HL-60 (cell line): Measurements from ENCODE around the gene AMH.
A peak's percentile ranks its signal among the peaks of the same experiment; 100 is the strongest.
"Not testable (repeated sequence)": the region's sequence is repeated elsewhere in the genome, so short reads cannot be mapped to it uniquely, and the experiment has no call there.

Experiments used
- DNase-seq, 2 experiments: peaks; one replicate each; pipeline ENCODE4 v3.0.0-alpha.2; 2010 to 2020; ENCODE audit warnings: low read depth in 1 of 2, low spot score in 1 of 2
- H3K27ac ChIP-seq: fragments of 250-450 bp; sonication (Bioruptor Pico); replicated peaks from 2 replicates; pipeline ENCODE4 v1.5.1; 2020; ENCODE audit warnings: mild to moderate bottlenecking, moderate library complexity
- H3K27me3 ChIP-seq: fragments of 250-450 bp; sonication (Bioruptor Pico); 2 replicates; pipeline ENCODE4 v1.5.1; 2021; ENCODE audit warnings: mild to moderate bottlenecking, moderate library complexity; ENCODE audit not compliant: insufficient read depth, poor library complexity, severe bottlenecking
- H3K4me3 ChIP-seq: replicated peaks from 2 replicates; pipeline ENCODE4 v1.5.1; 2011; ENCODE audit warnings: mild to moderate bottlenecking, control low read depth, low read length; ENCODE audit not compliant: insufficient read depth
- CTCF ChIP-seq: IDR thresholded peaks from one replicate; pipeline ENCODE4 v1.5.1; 2011; ENCODE audit warnings: low read length, control low read depth, inconsistent platforms; ENCODE audit not compliant: insufficient read depth
- GABPA ChIP-seq: IDR thresholded peaks from 2 replicates; pipeline ENCODE4 v1.6.1; 2012; ENCODE audit warnings: low read depth
- POLR2AphosphoS5 ChIP-seq: IDR thresholded peaks from 2 replicates; pipeline ENCODE4 v1.6.1; 2012; ENCODE audit warnings: low read depth
- REST ChIP-seq: IDR thresholded peaks from 2 replicates; pipeline ENCODE4 v1.6.1; 2012; ENCODE audit warnings: low read depth; ENCODE audit not compliant: insufficient replicate concordance
- SPI1 ChIP-seq: IDR thresholded peaks from 2 replicates; pipeline ENCODE4 v1.6.1; 2012; ENCODE audit warnings: low read depth, mild to moderate bottlenecking, borderline replicate concordance

Gene AMH

GRCh38 chr19:2281265-2282061 is 32.3 kb downstream of the AMH start:
- peak overlapping the region; percentile 44 for H3K4me3 ChIP-seq
- peak; percentile 67 for TF ChIP-seq SPI1

GRCh38 chr19:2282062-2282861 is 33.1 kb downstream of the AMH start, which contains the start of gene PEAK3:
Gene PEAK3, minus strand, starts transcription at chr19:2282175. Its CDS starts 1,244 bp downstream, at chr19:2280931.
- H3K27ac ChIP-seq: peak within 1 kb of the TSS; percentile 80
- H3K27me3 ChIP-seq: no peaks in the 10 kb centered on the region
- peak in 1 of 2 experiments; percentile 90 for DNase-seq
- TF ChIP-seq POLR2AphosphoS5: peak; percentile 63; the same call in 1 of the 2 replicates
- peak; percentile 77 for TF ChIP-seq SPI1
- TF ChIP-seq CTCF: no peak
- TF ChIP-seq REST: no peak
- 0 out of 2 replicates have a peak, but pooled peaks have one; percentile 7 for TF ChIP-seq GABPA
- H3K4me3 ChIP-seq: peak within 1 kb of the TSS; percentile 44

More at GRCh38 chr19:2281265-2282061, 32.3 kb downstream of the AMH start:
- not testable (repeated sequence) for DNase-seq, H3K27me3 ChIP-seq
- peak overlapping the region; percentile 80 for H3K27ac ChIP-seq

GRCh38 chr19:2282862-2283237 is 33.7 kb downstream of the AMH start:
- no peak overlapping the region for H3K4me3 ChIP-seq
- H3K27ac ChIP-seq: peak overlapping the region; percentile 80
- DNase-seq: no peak
- no peak for TF ChIP-seq SPI1
- TF ChIP-seq POLR2AphosphoS5: no peak
- no peak for TF ChIP-seq CTCF
- TF ChIP-seq REST: no peak
- no peak for TF ChIP-seq GABPA
- H3K27me3 ChIP-seq: no peaks in the 10 kb centered on the region

- no peak for TF ChIP-seq POLR2AphosphoS5
- TF ChIP-seq CTCF: no peak
- TF ChIP-seq SPI1: no peak
- no peak for TF ChIP-seq REST
- TF ChIP-seq GABPA: no peak
- no peak overlapping the region for H3K27ac ChIP-seq
- no peak for DNase-seq
- H3K27me3 ChIP-seq: no peaks in the 10 kb centered on the region
- no peak overlapping the region for H3K4me3 ChIP-seq
Measured at GRCh38 chr19:2283835-2284507, 34.8 kb downstream of the AMH start.
